KBM-7 (cell line): Measurements from ENCODE around the gene THPO.

Source experiments
- DNase-seq: peaks from one replicate; pipeline ENCODE4 v3.0.0-alpha.2; 2015
- in situ Hi-C: fragments of 300-500 bp; cut with MboI; formaldehyde crosslinking; loops from 2 replicates; pipeline ENCODE4 v1.14.3; 2020; ENCODE audit warnings: low sequenced_read_pairs, low pct_unique_long_range_greater_than_20kb, mixed read lengths

Gene THPO

DNA sequence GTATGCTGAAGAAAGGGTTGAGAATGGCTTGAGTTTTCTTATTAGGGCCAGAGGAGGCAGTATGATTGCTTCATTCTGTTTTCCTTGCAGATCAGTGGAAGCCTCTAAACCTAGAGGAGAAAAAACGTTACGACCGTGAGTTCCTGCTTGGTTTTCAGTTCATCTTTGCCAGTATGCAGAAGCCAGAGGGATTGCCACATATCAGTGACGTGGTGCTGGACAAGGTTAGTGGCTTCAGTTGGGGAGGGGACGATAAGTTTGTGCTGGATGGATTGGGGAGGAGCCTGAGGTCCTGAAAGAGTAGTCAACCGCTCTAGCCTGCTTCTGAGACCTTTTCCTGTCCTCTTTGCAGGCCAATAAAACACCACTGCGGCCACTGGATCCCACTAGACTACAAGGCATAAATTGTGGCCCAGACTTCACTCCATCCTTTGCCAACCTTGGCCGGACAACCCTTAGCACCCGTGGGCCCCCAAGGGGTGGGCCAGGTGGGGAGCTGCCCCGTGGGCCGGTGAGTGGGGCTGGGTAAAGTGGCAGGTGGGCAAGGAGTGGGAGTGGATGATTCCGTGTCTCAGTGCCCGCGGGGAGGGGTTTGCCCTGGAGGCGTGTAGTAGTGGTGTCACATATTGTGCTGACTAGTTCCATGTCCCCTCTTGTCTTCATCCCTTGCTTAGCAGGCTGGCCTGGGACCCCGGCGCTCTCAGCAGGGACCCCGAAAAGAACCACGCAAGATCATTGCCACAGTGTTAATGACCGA is 55.1 kb downstream of the THPO start:
- in situ Hi-C loops: no loop called here
- DNase-seq: no peak
